Measurements from ENCODE around the gene CEP57. TPM values are rescaled to one million over a fixed set of nuclear protein-coding genes. Genes with fewer than 3 reads are reported as not detected.

The CEP57 gene
- total and polyA plus RNA-seq, 9 donors, result 40.8 to 54.7 (median 46.1) TPM

- no peaks in the 10 kb centered on the region for H3K4me1 ChIP-seq (ENCODE audit: control insufficient read depth, insufficient read depth, low read length)
- WGBS (ENCODE audit: insufficient coverage), result 61% methylated on average over 2 of the region's 2 CpGs
- no peak for DNase-seq
- no peaks in the 10 kb centered on the region for H3K36me3 ChIP-seq (ENCODE audit: control insufficient read depth, insufficient read depth, low read length)
- H3K4me3 ChIP-seq (ENCODE audit: low read length), result no peak overlapping the region
- no peaks in the 10 kb centered on the region for H3K9me3 ChIP-seq (replicated peaks; ENCODE audit: control insufficient read depth, low read depth, low read length)
- H3K27me3 ChIP-seq (ENCODE audit: control insufficient read depth, insufficient read depth, low read length), result no peaks in the 10 kb centered on the region
- H3K27ac ChIP-seq (ENCODE audit: low read length), result no peak overlapping the region
Measured at GRCh38 chr11:95768521-95768920, 21.8 kb upstream of the CEP57 start.

DNA sequence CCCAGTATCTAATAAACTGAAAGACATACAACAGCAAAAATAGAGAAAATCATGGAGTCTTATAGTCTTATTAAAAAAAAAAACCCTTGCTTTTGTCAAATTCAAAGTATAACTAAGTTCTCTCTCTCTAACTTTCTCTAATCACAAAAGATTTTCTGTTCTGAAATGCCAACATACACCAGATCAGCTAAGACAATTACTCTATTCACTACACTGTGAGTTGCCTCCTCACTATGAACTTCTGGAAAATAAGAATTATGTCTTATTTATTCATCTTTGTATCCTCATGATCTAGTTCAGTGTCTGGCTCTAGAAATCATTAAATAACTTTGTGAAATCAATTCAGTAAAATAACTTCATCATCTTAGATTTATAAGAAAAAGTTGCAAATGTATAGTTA lies 13.4 kb upstream of the CEP57 start:
- H3K27me3 ChIP-seq (ENCODE audit: control insufficient read depth, insufficient read depth, low read length), result no peaks in the 10 kb centered on the region
- DNase-seq, result no peak
- no peak overlapping the region for H3K27ac ChIP-seq (ENCODE audit: low read length)
- no peaks in the 10 kb centered on the region for H3K4me1 ChIP-seq (ENCODE audit: control insufficient read depth, insufficient read depth, low read length)
- H3K4me3 ChIP-seq (ENCODE audit: low read length), result no peak overlapping the region
- no peaks in the 10 kb centered on the region for H3K9me3 ChIP-seq (replicated peaks; ENCODE audit: control insufficient read depth, low read depth, low read length)
- peaks cover 5% of the 10 kb centered on the region for H3K36me3 ChIP-seq (ENCODE audit: control insufficient read depth, insufficient read depth, low read length)

- Histone ChIP-seq H3K36me3 (ENCODE audit: control insufficient read depth, insufficient read depth, low read length) (peaks cover 11% of the 10 kb centered on the region), H3K27me3 (ENCODE audit: control insufficient read depth, insufficient read depth, low read length) (no peaks in the 10 kb centered on the region)
- no CpG with 5 or more reads among the region's 3 CpGs for WGBS (ENCODE audit: insufficient coverage)
Measured at GRCh38 chr11:95778699-95779098, 11.6 kb upstream of the CEP57 start.

GRCh38 chr11:95780544-95780943 lies 9.8 kb upstream of the CEP57 start:
- Histone ChIP-seq H3K36me3 (ENCODE audit: control insufficient read depth, insufficient read depth, low read length) (peaks cover 13% of the 10 kb centered on the region), H3K4me3 (ENCODE audit: low read length) (no peak overlapping the region), H3K27me3 (ENCODE audit: control insufficient read depth, insufficient read depth, low read length) (no peaks in the 10 kb centered on the region), H3K27ac (ENCODE audit: low read length) (no peak overlapping the region), H3K9me3 (replicated peaks; ENCODE audit: control insufficient read depth, low read depth, low read length) (no peaks in the 10 kb centered on the region), H3K4me1 (ENCODE audit: control insufficient read depth, insufficient read depth, low read length) (no peaks in the 10 kb centered on the region)
- WGBS (ENCODE audit: insufficient coverage), result no CpG with 5 or more reads among the region's 2 CpGs
- no peak for DNase-seq

More at GRCh38 chr11:95778699-95779098, 11.6 kb upstream of the CEP57 start:
- H3K9me3 ChIP-seq (replicated peaks; ENCODE audit: control insufficient read depth, low read depth, low read length), result no peaks in the 10 kb centered on the region
- no peak overlapping the region for H3K27ac ChIP-seq (ENCODE audit: low read length)
- DNase-seq, result no peak
- H3K4me3 ChIP-seq (ENCODE audit: low read length), result no peak overlapping the region
- H3K4me1 ChIP-seq (ENCODE audit: control insufficient read depth, insufficient read depth, low read length), result no peaks in the 10 kb centered on the region

GRCh38 chr11:95788921-95789505 lies 1.3 kb upstream of the CEP57 start:
- Histone ChIP-seq H3K4me1 (ENCODE audit: control insufficient read depth, insufficient read depth, low read length) (peaks cover 12% of the 10 kb centered on the region), H3K27me3 (ENCODE audit: control insufficient read depth, insufficient read depth, low read length) (no peaks in the 10 kb centered on the region), H3K27ac (ENCODE audit: low read length) (peak overlapping the region; percentile 100), H3K4me3 (ENCODE audit: low read length) (peak overlapping the region; percentile 90), H3K36me3 (ENCODE audit: control insufficient read depth, insufficient read depth, low read length) (peaks cover 6% of the 10 kb centered on the region), H3K9me3 (replicated peaks; ENCODE audit: control insufficient read depth, low read depth, low read length) (no peaks in the 10 kb centered on the region)
- 0% methylated on average over 29 of the region's 34 CpGs for WGBS (ENCODE audit: insufficient coverage)
- peak; percentile 64 for DNase-seq

GRCh38 chr11:95789506-95790122 lies 684 bp upstream of the CEP57 start, which contains the start of gene FAM76B:
Gene FAM76B (minus strand): TSS chr11:95789782. CDS start chr11:95789478, 304 bp downstream.
- Histone ChIP-seq H3K4me3 (ENCODE audit: low read length) (peak within 1 kb of the TSS; percentile 90), H3K27ac (ENCODE audit: low read length) (peak within 1 kb of the TSS; percentile 100), H3K4me1 (ENCODE audit: control insufficient read depth, insufficient read depth, low read length) (peaks cover 12% of the 10 kb centered on the region), H3K36me3 (ENCODE audit: control insufficient read depth, insufficient read depth, low read length) (peaks cover 2% of the 10 kb centered on the region), H3K9me3 (replicated peaks; ENCODE audit: control insufficient read depth, low read depth, low read length) (no peaks in the 10 kb centered on the region), H3K27me3 (ENCODE audit: control insufficient read depth, insufficient read depth, low read length) (no peaks in the 10 kb centered on the region)
- peak; percentile 100 for DNase-seq
- WGBS (ENCODE audit: insufficient coverage), result 0% methylated on average over 43 of the region's 62 CpGs

DNA sequence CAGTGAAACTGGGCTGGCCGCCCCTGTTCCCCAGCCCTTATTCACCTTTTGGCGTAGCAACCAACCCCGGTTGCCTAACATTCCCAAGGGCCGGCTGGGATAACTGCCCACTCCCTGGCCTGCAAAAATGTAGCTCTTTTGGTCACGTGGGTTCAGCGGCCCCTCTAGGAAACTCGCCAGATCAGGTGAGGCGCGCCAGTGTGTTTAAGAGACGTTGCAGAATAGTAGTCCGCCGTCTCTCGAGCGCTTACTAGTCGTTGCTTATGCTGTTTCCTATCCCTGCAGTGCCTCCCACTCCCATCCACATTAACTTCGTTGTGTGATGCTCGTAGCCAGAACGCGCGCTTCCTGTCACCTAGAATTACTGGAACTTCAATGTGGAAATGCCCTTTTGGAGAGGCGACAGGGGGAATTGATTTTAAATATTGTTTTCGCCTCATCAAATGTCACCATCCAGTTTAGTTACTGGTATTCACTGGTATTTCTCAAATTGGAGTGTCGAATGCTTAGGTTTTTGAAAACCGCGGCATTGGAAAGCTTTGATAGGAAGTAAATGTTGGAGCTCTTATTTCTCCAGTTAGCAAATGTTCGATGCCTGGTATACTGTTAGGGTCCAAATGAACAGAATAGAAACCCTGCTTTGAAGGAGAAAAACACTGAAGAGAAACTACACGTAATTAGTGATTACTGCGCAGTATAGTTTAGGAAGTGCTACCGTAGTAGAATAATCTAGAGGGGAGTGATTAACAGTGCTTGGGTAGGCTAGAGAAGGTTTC lies 823 bp downstream of the CEP57 start:
- DNase-seq, result peak; percentile 84
- 5% methylated on average over 16 of the region's 29 CpGs for WGBS (ENCODE audit: insufficient coverage)

DNA sequence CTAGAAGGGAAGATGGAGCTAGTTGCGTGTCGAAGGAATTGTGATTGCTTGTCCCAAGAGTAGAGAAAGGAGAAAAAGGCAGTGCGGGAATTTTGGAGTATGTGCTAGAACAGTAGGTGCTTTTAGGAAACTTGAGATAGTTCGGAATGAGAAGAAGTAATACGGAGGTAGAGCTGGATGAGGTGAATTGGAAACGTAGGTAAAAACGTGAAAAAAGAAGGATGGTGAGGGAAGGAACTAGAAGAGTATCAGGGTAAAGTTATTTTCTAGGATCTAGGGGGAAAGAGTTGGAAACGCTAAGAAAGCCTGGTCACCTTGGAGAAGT lies 1.4 kb downstream of the CEP57 start:
- no peak overlapping the region for H3K4me3 ChIP-seq (ENCODE audit: low read length)
- WGBS (ENCODE audit: insufficient coverage), result 52% methylated on average over 8 of the region's 8 CpGs
- H3K36me3 ChIP-seq (ENCODE audit: control insufficient read depth, insufficient read depth, low read length), result no peaks in the 10 kb centered on the region
- no peaks in the 10 kb centered on the region for H3K9me3 ChIP-seq (replicated peaks; ENCODE audit: control insufficient read depth, low read depth, low read length)
- DNase-seq, result no peak
- H3K27me3 ChIP-seq (ENCODE audit: control insufficient read depth, insufficient read depth, low read length), result no peaks in the 10 kb centered on the region
- H3K27ac ChIP-seq (ENCODE audit: low read length), result no peak overlapping the region
- H3K4me1 ChIP-seq (ENCODE audit: control insufficient read depth, insufficient read depth, low read length), result peaks cover 12% of the 10 kb centered on the region

More for the DNA sequence above, 823 bp downstream of the CEP57 start:
- Histone ChIP-seq H3K36me3 (ENCODE audit: control insufficient read depth, insufficient read depth, low read length) (peaks cover under 1% of the 10 kb centered on the region), H3K27me3 (ENCODE audit: control insufficient read depth, insufficient read depth, low read length) (no peaks in the 10 kb centered on the region), H3K9me3 (replicated peaks; ENCODE audit: control insufficient read depth, low read depth, low read length) (no peaks in the 10 kb centered on the region), H3K27ac (ENCODE audit: low read length) (peak overlapping the region; percentile 100), H3K4me3 (ENCODE audit: low read length) (peak overlapping the region; percentile 90), H3K4me1 (ENCODE audit: control insufficient read depth, insufficient read depth, low read length) (peaks cover 12% of the 10 kb centered on the region)

GRCh38 chr11:95792200-95792599 lies 1.9 kb downstream of the CEP57 start:
- 100% methylated on average over 3 of the region's 8 CpGs for WGBS (ENCODE audit: insufficient coverage)
- no peak overlapping the region for H3K4me3 ChIP-seq (ENCODE audit: low read length)
- no peaks in the 10 kb centered on the region for H3K27me3 ChIP-seq (ENCODE audit: control insufficient read depth, insufficient read depth, low read length)
- peaks cover 12% of the 10 kb centered on the region for H3K4me1 ChIP-seq (ENCODE audit: control insufficient read depth, insufficient read depth, low read length)
- H3K9me3 ChIP-seq (replicated peaks; ENCODE audit: control insufficient read depth, low read depth, low read length), result no peaks in the 10 kb centered on the region
- H3K27ac ChIP-seq (ENCODE audit: low read length), result no peak overlapping the region
- no peak for DNase-seq
- no peaks in the 10 kb centered on the region for H3K36me3 ChIP-seq (ENCODE audit: control insufficient read depth, insufficient read depth, low read length)

GRCh38 chr11:95792700-95793099 lies 2.4 kb downstream of the CEP57 start:
- WGBS (ENCODE audit: insufficient coverage), result no CpG with 5 or more reads among the region's 7 CpGs
- H3K4me1 ChIP-seq (ENCODE audit: control insufficient read depth, insufficient read depth, low read length), result peaks cover 12% of the 10 kb centered on the region
- no peaks in the 10 kb centered on the region for H3K36me3 ChIP-seq (ENCODE audit: control insufficient read depth, insufficient read depth, low read length)
- no peaks in the 10 kb centered on the region for H3K9me3 ChIP-seq (replicated peaks; ENCODE audit: control insufficient read depth, low read depth, low read length)
- no peaks in the 10 kb centered on the region for H3K27me3 ChIP-seq (ENCODE audit: control insufficient read depth, insufficient read depth, low read length)
- no peak overlapping the region for H3K4me3 ChIP-seq (ENCODE audit: low read length)
- no peak for DNase-seq
- H3K27ac ChIP-seq (ENCODE audit: low read length), result no peak overlapping the region

Measured in muscle of leg (tissue), 11 donors.